NCI-H2081 (cell line): Measurements from ENCODE around the gene IRF5.

Experiments used
- DNase-seq, 2 experiments: peaks; one replicate each; lab custom pipeline; 2025; lab: John Stamatoyannopoulos, UW

IRF5 gene

DNA sequence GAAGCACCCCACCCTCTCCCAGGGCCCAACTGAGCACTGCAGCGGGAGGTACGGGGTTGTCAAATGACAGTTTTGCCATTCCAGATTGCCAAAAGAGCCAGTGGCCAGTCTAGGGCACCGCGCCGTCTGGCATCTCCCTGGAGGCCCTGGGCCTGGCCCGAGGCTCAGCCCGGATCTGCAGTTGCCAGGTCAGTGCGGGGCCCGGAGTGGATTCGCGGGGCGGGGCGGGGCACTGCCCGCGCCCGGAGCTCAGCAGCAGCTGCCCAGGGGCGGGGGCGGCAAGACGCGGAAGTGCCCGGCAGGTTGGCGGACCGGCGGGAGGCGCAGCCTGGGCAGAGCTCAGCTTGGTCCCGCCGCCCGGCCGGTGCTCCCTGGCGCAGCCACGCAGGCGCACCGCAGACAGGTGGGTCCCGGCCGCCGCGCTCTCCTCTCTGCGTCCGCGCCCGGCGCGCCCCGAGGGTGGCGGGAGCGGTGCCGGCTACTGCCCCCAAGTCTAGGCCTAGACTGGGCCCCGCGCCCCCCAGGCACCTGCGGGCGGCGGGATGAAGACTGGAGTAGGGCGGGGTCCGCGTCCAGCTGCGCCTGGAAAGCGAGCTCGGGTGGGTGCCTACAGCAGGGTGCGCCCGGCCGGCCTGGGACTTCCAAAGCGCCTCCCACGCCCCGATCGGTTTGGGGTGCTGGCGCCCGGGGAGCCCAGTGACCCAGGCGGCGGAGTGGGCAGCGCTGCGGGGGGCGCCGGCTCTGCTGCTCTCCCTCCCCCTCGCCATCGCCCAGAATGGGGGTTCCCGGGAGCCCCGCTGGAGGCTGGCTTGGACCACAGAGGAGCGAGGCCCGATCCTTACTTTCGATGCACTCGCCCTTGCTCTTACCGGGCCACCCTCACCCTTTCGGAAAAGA lies at the start of gene IRF5:
Gene IRF5 (plus strand): TSS at position 281 of the 897 bp plus-strand sequence. CDS start 4,155 bp downstream, outside the sequence.
- DNase-seq: peak; percentile 48 to 68

GRCh38 chr7:128888039-128888755 lies 49.5 kb upstream of the IRF5 start:
- no peak for DNase-seq

GRCh38 chr7:128888756-128889095 lies 49.0 kb upstream of the IRF5 start:
- DNase-seq: no peak

GRCh38 chr7:128889121-128889520 lies 48.6 kb upstream of the IRF5 start:
- DNase-seq: no peak

- no peak for DNase-seq
Measured at GRCh38 chr7:128890306-128891109, 47.2 kb upstream of the IRF5 start.

GRCh38 chr7:128891110-128891941 lies 46.4 kb upstream of the IRF5 start:
- DNase-seq: no peak

- DNase-seq: no peak
Measured at GRCh38 chr7:128891942-128892269, 45.8 kb upstream of the IRF5 start.

DNA sequence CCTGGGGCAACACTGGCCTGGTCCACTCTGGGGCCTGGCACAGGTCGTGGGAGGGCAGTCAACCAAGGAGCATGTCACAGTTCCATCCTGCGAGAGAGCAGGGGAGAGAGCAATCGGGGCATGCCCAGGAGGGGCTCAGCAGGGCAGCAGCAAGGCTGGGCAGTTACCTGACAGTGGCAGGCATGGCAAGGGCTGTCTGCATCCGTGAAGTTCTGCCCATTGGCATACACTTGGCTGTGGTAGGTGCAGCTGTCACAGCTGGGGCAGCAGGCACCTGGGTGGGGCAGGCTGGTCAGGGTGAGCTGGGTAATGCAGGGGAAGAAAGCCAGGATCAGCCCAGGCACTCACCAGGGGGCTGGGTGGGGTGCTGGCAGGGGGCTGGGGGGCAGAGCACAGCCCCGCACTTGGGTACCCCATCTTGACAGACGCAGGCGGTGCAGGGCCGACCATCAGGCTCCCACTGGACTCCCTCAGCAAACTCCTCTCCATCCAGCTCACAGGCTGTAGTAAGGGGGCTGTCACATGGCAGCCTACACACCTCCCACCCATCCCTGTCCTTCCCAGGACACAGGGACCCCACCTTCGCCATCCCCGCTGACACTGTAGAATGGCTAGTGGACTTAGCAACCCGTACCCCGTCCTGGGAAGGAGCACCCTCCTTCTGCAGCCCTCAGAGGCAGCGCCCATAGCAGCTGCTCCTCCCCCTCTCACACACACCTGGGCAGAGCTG lies 45.0 kb upstream of the IRF5 start:
- DNase-seq: no peak

DNA sequence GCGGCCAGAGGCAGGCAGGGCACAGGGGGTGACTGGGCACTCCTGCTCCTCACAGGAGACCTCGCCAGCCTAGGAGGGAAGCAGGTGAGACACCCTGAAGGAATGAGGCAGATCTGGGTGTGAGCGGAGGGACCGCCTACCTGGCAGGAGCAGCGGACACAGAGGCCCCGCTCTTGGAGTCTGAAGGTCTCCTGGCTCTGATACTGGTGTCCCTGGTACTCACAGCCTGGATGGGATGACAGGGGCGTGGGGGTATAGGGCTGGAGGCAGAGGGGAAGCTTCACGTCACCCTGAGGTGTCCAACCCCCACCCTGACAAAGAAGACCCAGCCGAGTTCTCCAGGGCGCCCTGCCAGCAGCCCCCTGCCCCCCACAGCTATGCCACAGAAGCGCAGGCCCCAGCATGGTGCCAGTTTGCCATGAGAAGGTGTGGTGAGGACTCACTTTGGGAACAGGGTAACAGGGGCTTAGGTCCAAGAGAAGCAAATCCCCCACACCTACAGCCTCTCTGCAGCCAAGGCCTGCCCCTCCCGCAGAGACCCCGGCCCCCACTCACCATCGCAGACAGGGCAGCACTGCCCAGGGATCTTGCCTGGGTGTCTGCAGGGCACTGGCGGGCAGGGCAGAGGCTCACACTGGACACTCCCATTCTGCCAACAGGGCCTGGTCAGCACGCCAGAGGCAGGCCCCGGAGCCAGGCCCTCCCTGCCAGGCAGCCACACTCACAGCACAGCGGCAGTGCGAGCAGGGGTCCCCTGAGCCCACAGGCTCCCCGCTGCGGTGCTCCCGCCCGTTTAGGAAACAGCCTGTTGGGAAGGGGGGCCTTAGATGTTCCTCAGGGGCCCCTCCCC lies 44.3 kb upstream of the IRF5 start:
- DNase-seq: no peak

DNA sequence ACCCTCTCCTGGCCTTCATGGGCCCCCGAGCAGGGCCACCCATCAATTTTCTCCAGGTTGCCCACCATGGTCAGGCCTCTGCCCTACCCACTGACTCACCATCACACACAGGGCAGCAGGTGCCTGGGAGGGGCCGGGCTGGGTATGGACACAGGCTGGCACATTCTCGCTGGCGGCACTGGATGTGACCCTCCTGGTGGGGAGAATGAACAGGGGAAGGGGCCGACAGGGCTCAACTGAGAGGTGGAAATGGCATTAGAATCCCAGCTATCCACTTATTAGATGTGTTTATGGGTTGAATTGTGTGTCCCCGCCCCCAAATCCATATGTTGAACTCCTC lies 43.7 kb upstream of the IRF5 start:
- no peak for DNase-seq

DNA sequence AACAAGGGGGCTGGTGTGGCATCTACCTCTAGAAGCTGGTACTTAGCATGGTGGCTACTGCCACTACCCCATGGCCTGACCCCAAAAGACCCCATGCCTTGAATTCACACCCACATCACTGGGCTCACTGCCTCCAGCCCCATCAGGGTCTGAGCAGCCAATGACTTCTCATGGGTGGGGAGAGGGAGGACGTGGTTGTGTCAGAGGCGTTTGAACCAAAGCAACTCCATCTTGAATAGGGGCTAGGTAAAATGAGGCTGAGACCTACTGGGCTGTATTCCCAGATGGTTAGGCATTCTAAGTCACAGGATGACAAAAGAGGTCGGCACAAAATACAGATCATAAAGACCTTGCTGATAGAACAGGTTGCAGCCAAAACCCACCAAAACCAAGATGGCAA lies 42.4 kb upstream of the IRF5 start:
- no peak for DNase-seq

DNA sequence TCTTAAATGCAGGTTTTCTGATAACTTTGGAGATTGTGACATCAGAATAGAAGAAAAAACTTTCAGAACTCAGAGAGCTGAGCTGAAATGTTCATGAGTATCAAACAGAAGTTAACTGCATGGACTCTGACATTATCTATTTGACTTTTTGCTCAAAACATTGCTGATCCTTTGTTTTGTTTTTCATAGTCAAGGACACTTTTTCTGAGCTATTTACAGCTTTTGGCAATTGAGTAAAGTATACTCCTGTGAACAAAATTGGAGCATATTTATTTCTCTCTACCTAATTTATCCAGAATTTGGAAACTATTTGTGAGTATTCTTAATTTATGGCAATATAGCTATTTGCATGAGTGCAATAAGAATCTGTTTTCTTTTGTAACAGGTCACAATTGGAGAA lies 38.3 kb upstream of the IRF5 start:
- no peak for DNase-seq

DNA sequence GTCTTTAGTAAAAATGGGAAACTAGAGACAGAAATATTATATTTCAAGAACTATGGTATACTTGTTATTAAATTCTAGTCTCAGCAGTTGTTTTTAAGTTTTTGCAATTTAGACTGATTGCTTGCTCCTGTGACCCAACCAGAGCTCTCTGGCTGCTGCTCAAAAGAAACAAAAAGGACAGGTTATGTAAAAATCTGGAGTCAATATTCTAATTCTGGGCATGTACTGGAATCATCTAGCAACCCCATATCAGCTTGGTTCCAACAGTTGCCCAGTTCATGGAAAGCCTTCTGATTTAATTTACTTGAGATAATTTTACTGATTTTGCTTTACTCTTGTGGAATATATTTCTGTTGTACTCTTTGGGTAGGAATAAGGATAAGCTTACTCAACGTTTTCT lies 37.5 kb upstream of the IRF5 start:
- DNase-seq: no peak

DNA sequence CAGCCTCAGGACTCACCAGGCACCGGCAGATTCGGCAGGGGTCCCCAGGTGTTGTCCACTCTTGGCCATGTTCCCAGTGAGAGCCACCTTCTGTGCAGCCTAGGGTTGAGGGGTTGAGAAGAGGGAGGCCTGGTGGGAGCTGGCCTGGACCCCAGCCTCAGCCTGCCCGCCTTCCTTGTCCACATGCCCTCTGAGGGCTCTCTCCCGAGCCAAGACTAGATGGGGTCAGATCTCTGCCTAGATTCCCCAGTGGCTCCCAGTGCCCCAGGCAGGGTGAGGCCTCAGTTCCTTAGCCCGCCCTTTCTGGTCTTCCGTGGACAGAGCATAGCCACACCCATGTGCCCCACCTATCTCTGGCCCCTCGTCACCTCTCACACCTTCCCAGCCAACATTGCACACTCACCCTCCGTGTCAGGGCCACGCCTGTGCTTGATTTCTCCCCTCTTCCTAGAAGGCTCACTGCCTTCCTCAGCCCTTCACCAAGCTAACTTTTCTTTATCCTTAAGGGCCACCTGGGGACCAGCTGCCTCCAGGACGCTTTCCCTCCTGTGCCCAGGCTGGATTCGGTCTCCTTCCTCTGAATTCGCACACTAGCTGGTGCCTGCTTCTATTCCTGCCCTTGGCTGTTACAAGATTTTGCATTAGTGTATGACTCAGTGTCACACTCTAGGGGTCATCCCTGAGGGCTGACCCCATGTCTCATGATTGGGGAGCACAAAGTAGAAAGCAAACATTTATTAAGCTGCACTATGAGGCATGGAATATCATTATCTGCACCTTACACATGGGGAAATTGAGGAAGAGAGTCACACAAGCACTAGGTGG lies 34.8 kb upstream of the IRF5 start:
- no peak for DNase-seq

GRCh38 chr7:128903621-128904361 lies 33.9 kb upstream of the IRF5 start:
- no peak for DNase-seq

- peak; percentile 57 to 73 for DNase-seq
Measured at GRCh38 chr7:128904381-128905197, 33.1 kb upstream of the IRF5 start.

DNA sequence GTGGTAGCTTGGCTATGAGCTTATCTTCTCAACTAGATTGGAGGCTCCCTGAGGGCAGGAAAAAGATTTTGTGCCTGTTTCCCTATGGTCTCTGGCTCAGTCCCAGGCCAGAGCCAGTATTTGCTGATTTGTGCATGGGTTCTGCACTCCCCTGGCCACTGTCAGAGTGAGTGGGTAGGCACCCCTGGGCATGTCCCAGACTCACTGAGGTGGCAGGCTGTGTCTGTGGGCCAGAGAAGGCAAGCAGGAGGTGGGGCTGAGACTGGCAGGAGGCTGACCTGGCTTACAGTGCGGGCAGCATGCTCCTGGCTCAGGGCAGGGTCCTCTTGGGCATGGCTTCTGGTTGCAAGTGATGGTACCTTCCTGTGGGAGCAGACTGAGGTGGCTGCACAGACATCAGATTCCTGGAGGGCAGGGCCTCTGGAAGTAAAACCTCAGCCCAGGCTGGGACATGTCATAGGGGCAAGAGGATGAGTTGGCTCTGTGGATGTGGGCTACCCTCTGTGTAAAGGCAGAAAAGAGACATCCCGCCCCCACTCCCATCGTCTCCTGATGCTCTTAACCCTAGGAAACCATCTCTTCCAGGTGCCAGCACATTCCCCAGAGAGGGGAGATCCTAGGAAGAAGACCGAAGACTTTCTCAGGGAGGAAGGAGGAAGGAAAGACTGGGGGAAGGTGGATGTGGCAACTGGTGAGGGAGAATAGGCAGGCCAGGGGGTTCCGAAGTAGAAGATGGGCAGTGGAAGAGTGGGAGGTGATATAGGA lies 31.5 kb upstream of the IRF5 start:
- DNase-seq: no peak
